Lung (tissue), 12 donors: Measurements from ENCODE around the gene PTPRG. TPM values are rescaled to one million over a fixed set of nuclear protein-coding genes. Genes with fewer than 3 reads are reported as not detected.
A peak's percentile ranks its signal among the peaks of the same experiment; 100 is the strongest.

Experiments
- ATAC-seq: fragments of 200-7000 bp; cut with Tn5 transposase; one replicate; pipeline ENCODE4 v1.9.1; 2020; ENCODE audit warnings: moderate number of reproducible peaks; ENCODE audit not compliant: insufficient read depth, low FRiP score
- DNase-seq, 3 donors: peaks; one replicate each; pipeline ENCODE4 v3.0.0-alpha.2; 2013 to 2017
- H3K27ac ChIP-seq, 2 donors: one replicate each; pipeline ENCODE4 v1.5.1; 2013; ENCODE audit warnings: mild to moderate bottlenecking in 2 of 2, moderate library complexity in 2 of 2, control low read depth in 1 of 2, inconsistent platforms in 1 of 2, low read depth in 1 of 2, low read length in 1 of 2
- H3K27me3 ChIP-seq, 3 donors: one replicate each; pipeline ENCODE4 v1.5.1; 2013; ENCODE audit warnings: low read length in 2 of 3; ENCODE audit not compliant: control insufficient read depth in 3 of 3, insufficient read depth in 3 of 3
- H3K36me3 ChIP-seq, 4 donors: one replicate each; pipeline ENCODE4 v1.5.1; 2013; ENCODE audit warnings: low read length in 4 of 4, mild to moderate bottlenecking in 1 of 4, moderate library complexity in 1 of 4; ENCODE audit not compliant: control insufficient read depth in 4 of 4, insufficient read depth in 4 of 4
- H3K4me1 ChIP-seq, 5 donors: one replicate each; pipeline ENCODE4 v1.5.1; 2013; ENCODE audit warnings: low read length in 5 of 5, mild to moderate bottlenecking in 2 of 5, moderate library complexity in 1 of 5; ENCODE audit not compliant: control insufficient read depth in 5 of 5, insufficient read depth in 5 of 5
- H3K4me3 ChIP-seq: one replicate; pipeline ENCODE4 v1.5.1; 2013; ENCODE audit warnings: mild to moderate bottlenecking, control low read depth, moderate library complexity
- H3K9ac ChIP-seq, 2 donors: one replicate each; pipeline ENCODE4 v1.5.1; 2013; ENCODE audit warnings: low read length in 2 of 2, control low read depth in 1 of 2; ENCODE audit not compliant: insufficient read depth in 1 of 2
- H3K9me3 ChIP-seq, 4 donors: one replicate each; pipeline ENCODE4 v1.5.1; 2013; ENCODE audit warnings: low read length in 3 of 4, mild to moderate bottlenecking in 1 of 4, moderate library complexity in 1 of 4; ENCODE audit not compliant: control insufficient read depth in 4 of 4, insufficient read depth in 3 of 4
- WGBS, 2 donors: extraction: QIAGEN DNeasy Blood & Tissue Kit; methylation state at CpG; one replicate each; pipeline ENCODE4 v1.1.7; 2013; 5-methylcytosine and 5-hydroxymethylcytosine counted together
- polyA plus RNA-seq, 2 donors: library from polyadenylated mRNA; stranded (reverse); fragments of 200-250 nt; gene quantifications; one replicate each; pipeline ENCODE4 v1.2.1, GENCODE V29; 2013
- total RNA-seq, 2 donors: library from RNA; depleted of rRNA in 1 of 2; stranded (reverse); fragments of >200 nt in 1 of 2; gene quantifications; one replicate each; pipeline ENCODE4 v1.2.1, GENCODE V29; 2014 to 2021
- TF ChIP-seq, protein P1 (sequence below): IDR thresholded peaks from 2 replicates; pipeline ENCODE4 v1.5.1; 2012; ENCODE audit warnings: mild to moderate bottlenecking; ENCODE audit errors: control extremely low read depth, extremely low read depth
- donor health status: control.
- donor health status: control.
- donor health status: Bipolar disorder and iron deficiency.
- donor health status: healthy.
- donor health status: DM: yes; HTN: yes; CAD: no.

PTPRG gene
- total and polyA plus RNA-seq, 4 donors: 8.5 to 131 (median 75.9) TPM

DNA sequence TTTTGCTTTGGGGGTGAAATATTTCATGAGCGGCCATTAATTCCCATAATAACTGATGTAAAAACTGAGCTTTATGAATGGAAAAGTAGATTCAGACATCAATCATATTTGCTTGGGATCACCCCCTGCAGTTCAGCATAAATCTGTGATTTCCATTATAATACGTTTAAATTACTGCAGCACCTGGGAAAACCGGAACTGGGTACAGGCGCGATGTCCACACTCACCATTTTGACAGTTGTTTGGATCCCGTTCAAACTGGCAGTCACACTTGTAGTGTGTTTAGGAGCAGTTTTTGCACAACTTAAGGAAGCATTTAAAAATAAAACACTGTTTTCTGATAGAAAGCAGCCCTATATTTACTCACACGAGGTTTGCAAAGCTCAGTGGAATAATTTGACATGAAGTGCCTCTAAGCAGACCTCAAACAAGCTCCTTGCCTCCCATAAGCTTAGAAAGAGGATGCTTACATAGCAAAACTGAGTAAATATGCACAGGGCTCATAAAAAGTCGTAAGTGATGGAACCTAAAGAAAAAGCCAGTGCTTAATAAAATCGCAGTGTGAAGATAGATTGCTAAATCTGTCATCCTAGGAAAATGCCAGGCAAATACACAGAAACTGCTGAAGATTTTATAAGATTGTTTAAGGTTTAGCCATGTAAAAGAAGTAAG is 377.6 kb downstream of the PTPRG start:
- peak in 2 of 3 donors; percentile 28 to 49 for DNase-seq
- H3K36me3 ChIP-seq: peaks cover 0 to 7% (median 0%) of the 10 kb centered on the region in 4 donors
- H3K27ac ChIP-seq: no peak overlapping the region
- no peaks in the 10 kb centered on the region for H3K9me3 ChIP-seq
- H3K4me1 ChIP-seq: no peaks in the 10 kb centered on the region
- TF ChIP-seq, protein P1, sequence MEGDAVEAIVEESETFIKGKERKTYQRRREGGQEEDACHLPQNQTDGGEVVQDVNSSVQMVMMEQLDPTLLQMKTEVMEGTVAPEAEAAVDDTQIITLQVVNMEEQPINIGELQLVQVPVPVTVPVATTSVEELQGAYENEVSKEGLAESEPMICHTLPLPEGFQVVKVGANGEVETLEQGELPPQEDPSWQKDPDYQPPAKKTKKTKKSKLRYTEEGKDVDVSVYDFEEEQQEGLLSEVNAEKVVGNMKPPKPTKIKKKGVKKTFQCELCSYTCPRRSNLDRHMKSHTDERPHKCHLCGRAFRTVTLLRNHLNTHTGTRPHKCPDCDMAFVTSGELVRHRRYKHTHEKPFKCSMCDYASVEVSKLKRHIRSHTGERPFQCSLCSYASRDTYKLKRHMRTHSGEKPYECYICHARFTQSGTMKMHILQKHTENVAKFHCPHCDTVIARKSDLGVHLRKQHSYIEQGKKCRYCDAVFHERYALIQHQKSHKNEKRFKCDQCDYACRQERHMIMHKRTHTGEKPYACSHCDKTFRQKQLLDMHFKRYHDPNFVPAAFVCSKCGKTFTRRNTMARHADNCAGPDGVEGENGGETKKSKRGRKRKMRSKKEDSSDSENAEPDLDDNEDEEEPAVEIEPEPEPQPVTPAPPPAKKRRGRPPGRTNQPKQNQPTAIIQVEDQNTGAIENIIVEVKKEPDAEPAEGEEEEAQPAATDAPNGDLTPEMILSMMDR: no peak
- no peaks in the 10 kb centered on the region for H3K27me3 ChIP-seq
- WGBS, 2 donors: 63 to 80% methylated on average over 9 of the region's 9 CpGs
- ATAC-seq: no peak
- no peak overlapping the region for H3K9ac ChIP-seq
- H3K4me3 ChIP-seq: no peak overlapping the region

DNA sequence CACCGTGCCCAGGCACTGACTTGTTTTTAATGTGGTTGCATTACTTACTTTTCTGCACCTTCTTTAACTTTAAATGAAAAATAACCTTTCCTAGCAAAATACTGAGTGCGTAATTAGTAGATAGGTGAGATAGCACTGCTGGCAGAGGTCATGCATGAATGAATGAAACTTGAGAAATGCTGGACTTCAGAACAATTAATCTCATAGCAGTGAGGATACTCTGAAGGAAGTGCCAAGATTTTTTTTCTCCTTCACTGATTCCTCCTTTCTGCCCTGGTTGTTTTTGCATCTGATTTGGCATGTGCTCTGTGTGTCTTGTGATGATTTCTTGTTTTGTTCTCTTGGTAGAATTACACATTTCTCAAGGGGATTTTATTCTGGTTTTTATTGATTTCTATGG is 378.9 kb downstream of the PTPRG start:
- ATAC-seq: no peak

DNA sequence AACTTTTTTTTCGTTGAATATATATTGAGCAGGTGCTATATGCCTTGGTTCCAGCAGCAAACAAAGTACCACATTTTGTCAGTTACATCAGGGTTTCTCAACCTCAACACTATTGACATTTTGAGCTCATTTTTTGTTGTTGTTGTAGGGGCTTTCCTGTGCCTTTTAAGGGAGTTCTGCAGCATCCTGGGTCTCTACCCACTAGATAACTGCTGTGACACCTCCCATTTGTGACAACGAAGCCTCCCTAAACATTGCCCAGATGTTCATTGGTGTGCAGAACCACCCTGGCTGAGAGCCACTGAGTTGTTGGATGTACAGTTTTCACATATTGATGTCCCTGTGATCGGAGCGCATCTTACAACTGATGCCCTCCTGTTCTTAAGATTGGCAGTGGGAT is 382.6 kb downstream of the PTPRG start:
- H3K4me1 ChIP-seq: peaks cover 0 to 13% (median 4%) of the 10 kb centered on the region in 5 donors
- no peaks in the 10 kb centered on the region for H3K27me3 ChIP-seq
- no peak overlapping the region for H3K27ac ChIP-seq
- H3K4me3 ChIP-seq: no peak overlapping the region
- H3K36me3 ChIP-seq: no peaks in the 10 kb centered on the region
- no peak overlapping the region for H3K9ac ChIP-seq
- DNase-seq (no peak), ATAC-seq (no peak)
- TF ChIP-seq, protein P1: no peak
- no peaks in the 10 kb centered on the region for H3K9me3 ChIP-seq
- 91 to 93% methylated on average over 4 of the region's 4 CpGs for WGBS, 2 donors

More for the DNA sequence above, 378.9 kb downstream of the PTPRG start:
- Histone ChIP-seq H3K4me3 (no peak overlapping the region), H3K36me3 (no peaks in the 10 kb centered on the region), H3K27ac (no peak overlapping the region), H3K4me1 (peaks cover 0 to 2% (median 0%) of the 10 kb centered on the region in 5 donors), H3K9ac (no peak overlapping the region), H3K27me3 (no peaks in the 10 kb centered on the region), H3K9me3 (no peaks in the 10 kb centered on the region)
- 92 to 98% methylated on average over 2 of the region's 2 CpGs for WGBS, 2 donors
- DNase-seq: no peak
- TF ChIP-seq, protein P1: no peak
